ENCODE measurements around the gene MX1.

- TF ChIP-seq CTCF (IDR thresholded peaks at IDR 0.05): no peak
- no peak for TF ChIP-seq POLR2A (IDR thresholded peaks at IDR 0.05)
- TF ChIP-seq POLR2AphosphoS5 (IDR thresholded peaks at IDR 0.05): no peak
Observed at GRCh38 chr21:41428847-41429246, 2.8 kb downstream of the MX1 start.
